Loucy (cell line): ENCODE results near the gene CDC26.

Experiments
- H2AFZ ChIP-seq: fragments of 200-600 bp; sonication (generic); 2 replicates; pipeline ENCODE4 v1.6.0; 2016; ENCODE audit warnings: antibody characterized with exemption, mild to moderate bottlenecking, low read length, moderate library complexity
- H3F3A ChIP-seq: fragments of 200-600 bp; 2 replicates; pipeline ENCODE4 v1.6.0; 2016; ENCODE audit warnings: antibody characterized with exemption, low read depth, mild to moderate bottlenecking
- H3K27me3 ChIP-seq: fragments of 200-600 bp; sonication (generic); 2 replicates; pipeline ENCODE4 v1.6.1; 2014; ENCODE audit warnings: low read length, mild to moderate bottlenecking; ENCODE audit not compliant: insufficient read depth, poor library complexity, severe bottlenecking
- H3K36me3 ChIP-seq: fragments of 200-600 bp; sonication (generic); 2 replicates; pipeline ENCODE4 v1.6.1; 2016; ENCODE audit warnings: low read length; ENCODE audit not compliant: insufficient read depth
- H3K4me1 ChIP-seq: fragments of 200-600 bp; sonication (generic); 2 replicates; pipeline ENCODE4 v1.5.1; 2014; ENCODE audit warnings: low read length, mild to moderate bottlenecking; ENCODE audit not compliant: insufficient read depth, poor library complexity, severe bottlenecking
- H3K4me2 ChIP-seq: fragments of 200-600 bp; sonication (generic); 2 replicates; pipeline ENCODE4 v1.6.0; 2014; ENCODE audit warnings: antibody characterized with exemption, low read length, low read depth, mild to moderate bottlenecking; ENCODE audit not compliant: poor library complexity, severe bottlenecking
- H3K4me3 ChIP-seq: fragments of 200-600 bp; sonication (generic); 2 replicates; pipeline ENCODE4 v1.5.1; 2014; ENCODE audit warnings: low read length, mild to moderate bottlenecking, mixed read lengths; ENCODE audit not compliant: poor library complexity, severe bottlenecking
- H3K79me2 ChIP-seq: fragments of 200-600 bp; sonication (generic); 2 replicates; pipeline ENCODE4 v1.6.1; 2014; ENCODE audit warnings: low read length; ENCODE audit not compliant: insufficient read depth
- H3K9ac ChIP-seq: fragments of 200-600 bp; sonication (generic); 2 replicates; pipeline ENCODE4 v1.6.0; 2014; ENCODE audit warnings: mild to moderate bottlenecking, low read depth, low read length, moderate library complexity; ENCODE audit not compliant: poor library complexity, severe bottlenecking
- H3K9me2 ChIP-seq: fragments of 200-600 bp; sonication (generic); replicated peaks from 2 replicates; pipeline ENCODE4 v1.6.1; 2016; ENCODE audit warnings: low read depth, low read length, mixed read lengths
- H3K9me3 ChIP-seq: fragments of 200-600 bp; sonication (generic); 2 replicates; pipeline ENCODE4 v1.6.1; 2014; ENCODE audit warnings: mild to moderate bottlenecking, antibody characterized with exemption, low read length, low read depth; ENCODE audit not compliant: insufficient read depth
- H4K20me1 ChIP-seq: fragments of 200-600 bp; sonication (generic); 2 replicates; pipeline ENCODE4 v1.6.0; 2014; ENCODE audit warnings: antibody characterized with exemption, low read length, mild to moderate bottlenecking; ENCODE audit not compliant: insufficient read depth, poor library complexity, severe bottlenecking
- CTCF ChIP-seq: fragments of 200-600 bp; sonication (generic); conservative IDR thresholded peaks from 2 replicates; pipeline ENCODE4 v1.5.1; 2014; ENCODE audit warnings: mild to moderate bottlenecking, antibody characterized with exemption, low read length
- EZH2phosphoT487 ChIP-seq: fragments of 200-600 bp; IDR thresholded peaks from 2 replicates; pipeline ENCODE4 v1.6.1; 2018; ENCODE audit warnings: antibody characterized with exemption, mild to moderate bottlenecking, moderate library complexity, borderline replicate concordance

CDC26 gene

GRCh38 chr9:113290052-113290607 lies 14.8 kb upstream of the CDC26 start:
- H3K27me3 ChIP-seq, result no peaks in the 10 kb centered on the region
- no peak overlapping the region for H3K9ac ChIP-seq
- no peak overlapping the region for H2AFZ ChIP-seq
- no peaks in the 10 kb centered on the region for H3K9me2 ChIP-seq
- TF ChIP-seq CTCF, result no peak
- no peak for TF ChIP-seq EZH2phosphoT487
- H3K36me3 ChIP-seq, result peaks cover 83% of the 10 kb centered on the region; the same call in 1 of the 2 replicates
- H3K79me2 ChIP-seq, result no peaks in the 10 kb centered on the region
- no peak overlapping the region for H3K4me2 ChIP-seq
- H4K20me1 ChIP-seq, result no peaks in the 10 kb centered on the region
- no peaks in the 10 kb centered on the region; the same call in 1 of the 2 replicates for H3F3A ChIP-seq
- no peaks in the 10 kb centered on the region for H3K9me3 ChIP-seq
- no peaks in the 10 kb centered on the region for H3K4me1 ChIP-seq
- no peak overlapping the region for H3K4me3 ChIP-seq

- no peaks in the 10 kb centered on the region for H3K79me2 ChIP-seq
- H3K4me2 ChIP-seq, result no peak overlapping the region
- peaks cover 92% of the 10 kb centered on the region; the same call in 1 of the 2 replicates for H3K36me3 ChIP-seq
- H2AFZ ChIP-seq, result no peak overlapping the region
- H3K9ac ChIP-seq, result no peak overlapping the region
- H4K20me1 ChIP-seq, result no peaks in the 10 kb centered on the region
- no peaks in the 10 kb centered on the region for H3K27me3 ChIP-seq
- H3F3A ChIP-seq, result no peaks in the 10 kb centered on the region; the same call in 1 of the 2 replicates
- H3K9me3 ChIP-seq, result no peaks in the 10 kb centered on the region
- no peak overlapping the region for H3K4me3 ChIP-seq
- no peaks in the 10 kb centered on the region for H3K4me1 ChIP-seq
- H3K9me2 ChIP-seq, result no peaks in the 10 kb centered on the region
- TF ChIP-seq EZH2phosphoT487 (no peak), CTCF (no peak)
These were observed 13.7 kb upstream of the CDC26 start for GRCh38 chr9:113289091-113289490.

GRCh38 chr9:113281356-113281755 lies 6.0 kb upstream of the CDC26 start:
- Histone ChIP-seq H4K20me1 (peaks cover 28% of the 10 kb centered on the region), H3K79me2 (peaks cover 39% of the 10 kb centered on the region), H3K9ac (no peak overlapping the region), H3K9me3 (no peaks in the 10 kb centered on the region), H3K36me3 (peaks cover 58% of the 10 kb centered on the region), H3K4me2 (no peak overlapping the region), H3K4me3 (no peak overlapping the region), H3K27me3 (no peaks in the 10 kb centered on the region), H3F3A (no peaks in the 10 kb centered on the region), H3K4me1 (peaks cover 13% of the 10 kb centered on the region), H2AFZ (no peak overlapping the region), H3K9me2 (no peaks in the 10 kb centered on the region)
- TF ChIP-seq CTCF, result no peak
